Activated CD4-positive, CD25-positive, alpha-beta regulatory T cell treated with anti-CD3 and anti-CD28 coated beads, Interleukin-2, amount 50 U/mL, for 72 hours (primary cell): Measurements from ENCODE around the gene COL10A1.
A peak's percentile ranks its signal among the peaks of the same experiment; 100 is the strongest.
"Not testable (repeated sequence)": the region's sequence is repeated elsewhere in the genome, so short reads cannot be mapped to it uniquely, and the experiment has no call there.

Experiments
- DNase-seq: peaks from one replicate; pipeline ENCODE4 v3.0.0; 2021

COL10A1 gene

GRCh38 chr6:116118608-116119007 lies 7.3 kb downstream of the COL10A1 start:
- DNase-seq, result no peak

- DNase-seq, result no peak
Measured at GRCh38 chr6:116115781-116116180, 10.2 kb downstream of the COL10A1 start.

GRCh38 chr6:116113386-116113785 lies 12.5 kb downstream of the COL10A1 start:
- DNase-seq, result no peak

GRCh38 chr6:116111552-116112528 lies 14.1 kb downstream of the COL10A1 start:
- DNase-seq, result no peak

- no peak for DNase-seq
Measured at GRCh38 chr6:116108836-116109235, 17.1 kb downstream of the COL10A1 start.

- DNase-seq, result no peak
Measured at GRCh38 chr6:116106146-116106545, 19.8 kb downstream of the COL10A1 start.

GRCh38 chr6:116105247-116105646 lies 20.7 kb downstream of the COL10A1 start:
- DNase-seq, result no peak

GRCh38 chr6:116104636-116105035 lies 21.3 kb downstream of the COL10A1 start:
- no peak for DNase-seq

GRCh38 chr6:116102873-116103272 lies 23.1 kb downstream of the COL10A1 start:
- no peak for DNase-seq

- no peak for DNase-seq
Measured at GRCh38 chr6:116101790-116102189, 24.1 kb downstream of the COL10A1 start.

- DNase-seq, result no peak
Measured at GRCh38 chr6:116101302-116101718, 24.6 kb downstream of the COL10A1 start.

- DNase-seq, result peak; percentile 91
Measured at GRCh38 chr6:116100419-116101301, 25.3 kb downstream of the COL10A1 start, which contains the start of gene NT5DC1. NT5DC1 (plus strand) TSS chr6:116100853; CDS start chr6:116100931, 78 bp downstream.

- no peak for DNase-seq
Measured at GRCh38 chr6:116099036-116099435, 26.9 kb downstream of the COL10A1 start.

GRCh38 chr6:116096979-116097816 lies 28.7 kb downstream of the COL10A1 start:
- DNase-seq, result no peak

- not testable (repeated sequence) for DNase-seq
Measured at GRCh38 chr6:116096048-116096759, 29.7 kb downstream of the COL10A1 start.

- no peak for DNase-seq
Measured at GRCh38 chr6:116094041-116094440, 31.9 kb downstream of the COL10A1 start.

GRCh38 chr6:116090251-116090650 lies 35.7 kb downstream of the COL10A1 start:
- DNase-seq, result no peak

- no peak for DNase-seq
Measured at GRCh38 chr6:116088946-116089345, 37.0 kb downstream of the COL10A1 start.

- no peak for DNase-seq
Measured at GRCh38 chr6:116087437-116088027, 38.4 kb downstream of the COL10A1 start.

- no peak for DNase-seq
Measured at GRCh38 chr6:116084284-116084683, 41.6 kb downstream of the COL10A1 start.

- DNase-seq, result no peak
Measured at GRCh38 chr6:116083052-116083451, 42.9 kb downstream of the COL10A1 start.
